GM19193 (cell line): ENCODE measurements around the gene POMP.

Experiments
- POLR2A ChIP-seq: IDR thresholded peaks from 4 replicates; pipeline ENCODE4 v1.6.1; 2011; ENCODE audit not compliant: insufficient read depth, insufficient read length; ENCODE audit errors: extremely low read depth

Gene POMP

DNA sequence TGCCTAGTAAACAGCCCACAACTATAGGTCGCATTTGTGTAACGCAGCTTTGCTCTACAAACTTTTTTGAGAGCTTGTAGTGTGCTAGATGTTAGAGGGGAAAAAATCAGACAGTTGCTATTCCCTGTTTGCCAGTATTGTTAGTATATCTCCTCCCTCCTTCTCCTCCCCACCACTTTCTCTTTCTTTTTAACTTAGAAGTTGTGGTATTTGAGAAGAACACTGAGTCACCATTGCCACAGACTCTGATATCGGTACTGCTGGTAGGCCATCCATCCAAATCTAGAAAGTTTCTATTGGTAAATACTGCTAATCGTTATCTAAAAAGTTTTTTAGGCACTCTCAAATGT, 666 bp downstream of the POMP start:
- no peak for TF ChIP-seq POLR2A

DNA sequence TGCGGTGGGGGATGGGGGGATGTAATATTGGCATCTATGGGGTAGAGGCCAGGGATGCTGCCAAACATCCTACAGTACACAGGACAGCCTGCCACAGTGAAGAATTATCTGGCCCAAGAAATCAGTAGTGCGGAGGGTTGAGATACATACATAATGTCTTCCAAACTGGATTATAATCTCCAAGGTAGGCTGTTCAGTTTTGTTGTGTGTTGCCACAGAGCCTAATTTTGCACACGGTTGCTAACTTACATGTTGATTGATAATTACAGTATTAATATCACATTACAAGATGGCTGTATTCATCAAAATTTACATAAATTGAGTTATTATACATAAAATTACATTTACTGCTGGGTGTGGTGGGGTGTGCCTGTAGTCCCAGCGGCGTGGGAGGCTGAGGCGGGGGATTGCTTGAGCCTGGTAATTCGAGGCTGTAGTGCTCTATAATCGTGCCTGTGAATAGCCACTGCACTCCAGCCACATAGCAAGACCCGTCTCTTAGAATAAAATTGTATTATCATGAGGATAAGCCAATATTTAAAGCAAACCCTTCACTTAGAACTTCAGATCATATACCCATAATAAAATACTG, 8.1 kb downstream of the POMP start:
- TF ChIP-seq POLR2A = no peak

DNA sequence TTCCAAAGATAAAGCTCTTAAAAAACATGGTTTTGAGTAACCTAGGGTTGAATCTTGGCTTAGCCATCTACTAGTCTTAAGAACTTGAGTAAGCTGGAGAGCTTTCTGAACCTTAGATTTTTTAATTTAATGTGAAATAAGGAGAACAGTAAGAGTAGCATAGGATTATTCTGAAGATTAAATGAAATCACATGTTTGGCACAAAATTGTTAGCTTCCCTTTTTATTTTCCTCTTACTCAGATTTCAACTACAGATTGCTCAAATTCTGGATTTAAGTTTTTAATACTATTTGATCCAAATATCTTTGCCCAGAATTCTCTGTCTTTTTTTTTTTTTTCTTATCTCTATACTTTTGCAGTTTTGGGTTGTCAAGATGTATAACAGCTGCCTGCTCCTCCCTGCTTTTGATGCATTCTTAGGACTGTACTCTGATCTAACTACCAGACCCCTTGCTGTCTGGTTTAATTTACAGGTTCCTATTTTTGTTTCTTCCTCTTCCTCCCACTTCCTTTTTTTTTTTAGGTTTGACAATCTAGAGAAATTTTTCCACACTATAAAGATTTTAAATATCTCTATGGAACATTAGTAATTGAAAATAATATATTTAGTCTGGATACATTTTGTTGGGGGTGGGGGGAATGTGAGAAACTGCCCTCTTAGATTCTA, 12.3 kb downstream of the POMP start:
- no peak for TF ChIP-seq POLR2A

DNA sequence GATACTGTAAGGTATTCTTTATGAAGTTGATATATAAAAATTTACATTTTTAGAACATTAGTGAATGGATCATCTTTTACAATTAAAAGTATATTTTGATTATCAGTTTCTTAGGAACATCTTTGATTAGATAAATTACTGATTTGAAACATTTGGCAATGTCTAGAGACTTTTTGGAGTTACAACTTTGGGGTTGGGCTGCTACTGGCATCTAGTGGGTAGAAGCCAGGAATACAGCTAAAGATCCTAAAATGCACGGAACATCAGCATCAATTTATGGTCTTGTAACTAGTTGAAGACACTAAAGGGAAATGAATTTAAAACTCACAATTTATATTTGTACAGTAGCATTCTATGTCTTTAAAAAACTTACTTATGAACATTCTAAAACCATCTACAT, 19.9 kb downstream of the POMP start:
- TF ChIP-seq POLR2A = no peak

DNA sequence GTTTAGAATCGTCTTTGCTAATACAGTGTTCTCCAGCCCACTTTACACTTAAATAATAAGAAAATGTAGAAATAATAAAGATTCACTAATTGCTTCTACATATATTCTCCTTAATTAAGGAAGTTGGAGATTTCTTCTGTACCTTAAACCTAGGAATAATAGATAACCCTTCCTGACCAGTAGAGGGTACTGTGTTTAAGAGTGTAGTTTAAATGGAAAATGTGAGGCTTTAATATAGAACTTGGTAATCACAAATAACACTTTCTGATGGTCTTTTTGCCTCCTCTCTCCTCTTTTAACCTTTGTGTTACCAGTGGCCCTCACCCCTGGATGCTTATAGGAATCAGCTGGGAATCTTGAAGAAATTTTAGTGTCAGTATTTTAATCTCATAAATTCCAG, 20.7 kb downstream of the POMP start:
- no peak for TF ChIP-seq POLR2A

DNA sequence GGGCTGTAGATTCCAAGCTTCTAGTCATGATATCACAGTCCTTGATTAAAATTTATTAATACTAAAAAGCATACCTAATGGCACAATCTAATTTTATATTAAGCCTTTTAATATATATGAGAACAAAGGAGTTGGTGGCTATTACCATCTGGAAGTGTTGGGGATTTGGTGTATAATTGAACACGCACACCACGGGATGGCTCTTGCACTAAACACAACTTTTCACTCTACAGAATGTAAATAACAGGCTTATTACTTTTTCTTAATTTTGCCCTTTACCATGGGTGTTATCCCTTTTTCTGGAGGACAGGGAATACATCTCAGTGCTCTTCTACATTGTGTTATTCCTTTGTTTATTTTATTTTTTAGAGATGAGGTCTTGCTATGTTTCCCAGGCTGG, 21.6 kb downstream of the POMP start:
- no peak for TF ChIP-seq POLR2A

DNA sequence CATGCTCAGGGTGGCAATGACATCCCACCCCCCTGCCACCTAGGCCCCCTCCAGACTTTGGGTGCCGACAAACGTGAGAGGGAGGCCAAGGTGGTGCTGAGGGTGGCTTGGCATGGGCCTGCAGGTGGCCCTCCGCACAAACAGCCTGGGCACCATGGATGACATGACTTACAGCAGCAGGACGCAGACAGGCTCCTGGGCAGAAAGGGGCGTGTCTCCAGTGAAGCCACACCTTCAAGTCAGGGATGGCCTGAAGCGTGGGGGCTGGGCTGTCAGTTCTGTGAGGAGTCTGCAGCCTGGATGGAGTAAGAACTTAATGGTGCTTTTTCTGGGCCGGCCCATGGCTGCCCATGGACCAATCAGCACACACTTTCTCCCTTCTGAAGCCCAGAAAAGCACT, 25.3 kb downstream of the POMP start:
- TF ChIP-seq POLR2A = no peak

DNA sequence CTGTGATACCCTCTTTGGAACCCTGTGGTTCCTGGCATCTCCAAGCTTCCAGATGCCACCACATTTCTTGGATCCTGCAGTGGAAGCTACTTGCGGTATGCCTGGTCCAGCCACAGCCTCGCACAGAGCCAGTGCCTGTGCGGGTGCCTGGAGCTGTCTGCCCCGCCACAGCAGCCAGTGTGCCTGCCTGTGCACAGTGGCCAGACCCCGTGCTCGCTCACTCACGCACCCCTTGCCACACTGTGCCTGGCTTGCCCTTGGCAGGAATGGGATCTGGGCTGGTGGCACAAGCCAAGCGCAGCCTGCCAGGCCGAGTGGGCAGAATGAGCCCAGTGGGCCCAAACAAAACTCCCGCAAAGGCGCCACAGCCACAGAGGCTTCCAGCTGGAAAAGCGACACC, 26.2 kb downstream of the POMP start:
- TF ChIP-seq POLR2A = no peak

DNA sequence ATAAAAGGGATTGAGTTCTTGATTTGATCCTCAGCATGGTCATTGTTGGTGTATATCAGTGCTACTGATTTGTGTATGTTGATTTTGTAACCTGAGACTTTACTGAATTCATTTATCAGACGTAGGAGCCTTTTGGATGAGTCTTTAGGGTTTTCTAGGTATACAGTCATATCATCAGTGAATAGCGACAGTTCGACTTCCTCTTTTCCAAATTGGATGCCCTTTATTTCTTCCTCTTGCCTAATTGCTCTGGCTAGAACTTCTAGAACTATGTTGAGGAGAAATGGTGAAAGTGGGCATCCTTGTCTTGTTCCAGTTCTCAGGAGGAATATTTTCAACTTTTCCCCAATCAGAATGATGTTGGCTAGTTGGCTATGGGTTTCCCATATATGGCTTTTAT, 27.0 kb downstream of the POMP start:
- TF ChIP-seq POLR2A = no peak

DNA sequence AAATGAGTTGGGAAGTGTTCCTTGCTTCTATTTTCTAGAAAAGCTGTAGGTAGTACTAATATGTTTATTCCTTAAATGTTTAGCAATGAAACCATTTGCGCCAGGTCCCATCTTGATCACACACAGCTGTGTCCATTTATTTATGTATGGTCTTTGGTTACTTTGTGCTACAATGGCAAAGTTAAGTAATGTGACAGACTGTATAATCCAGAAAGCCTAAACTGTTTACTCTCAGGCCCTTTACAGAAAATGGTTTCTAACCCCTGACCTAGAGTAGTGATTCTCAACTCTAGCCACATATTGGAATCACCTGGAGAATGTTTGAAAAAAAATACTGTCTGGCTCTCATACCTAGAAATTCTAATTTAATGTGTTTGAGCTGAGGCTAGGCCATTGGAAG, 38.5 kb downstream of the POMP start:
- no peak for TF ChIP-seq POLR2A

DNA sequence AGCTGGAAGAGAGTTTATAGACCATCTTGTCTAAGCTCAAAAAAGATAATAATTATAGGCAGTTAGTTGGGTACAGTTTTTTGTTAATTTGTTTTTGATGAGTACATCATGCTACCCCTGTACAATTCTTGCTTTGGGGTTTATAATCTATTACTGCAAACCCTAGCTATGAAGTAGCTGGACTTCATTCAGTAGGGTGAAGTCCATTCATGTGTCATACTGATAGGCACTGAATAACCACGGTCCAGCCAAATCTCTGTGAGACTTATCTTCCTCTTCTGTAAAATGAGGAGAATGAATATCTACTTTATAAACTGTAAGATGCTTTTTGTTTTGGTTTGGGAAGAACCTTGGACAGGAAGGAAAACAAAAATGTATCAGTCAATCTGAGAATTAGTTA, 40.3 kb downstream of the POMP start:
- no peak for TF ChIP-seq POLR2A

DNA sequence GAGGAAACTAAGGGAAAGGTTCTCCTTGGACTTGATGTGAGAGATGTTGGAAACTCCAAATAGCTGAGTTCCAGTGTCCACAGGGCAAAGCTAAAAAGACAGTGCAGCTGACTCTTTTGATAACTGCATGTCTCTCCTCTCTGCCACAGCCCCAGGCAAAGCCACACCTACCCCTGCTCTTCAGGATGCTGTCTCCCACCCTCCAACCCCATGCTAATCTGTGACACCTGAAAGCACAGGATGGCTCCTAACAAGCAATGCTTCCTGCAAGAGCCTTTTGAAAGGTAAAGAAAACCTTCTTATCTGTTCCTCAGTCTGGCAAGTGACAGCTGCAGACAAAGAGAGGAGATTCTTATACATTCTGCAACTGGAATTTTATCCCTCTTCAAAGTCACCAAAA, 45.4 kb downstream of the POMP start:
- no peak for TF ChIP-seq POLR2A

DNA sequence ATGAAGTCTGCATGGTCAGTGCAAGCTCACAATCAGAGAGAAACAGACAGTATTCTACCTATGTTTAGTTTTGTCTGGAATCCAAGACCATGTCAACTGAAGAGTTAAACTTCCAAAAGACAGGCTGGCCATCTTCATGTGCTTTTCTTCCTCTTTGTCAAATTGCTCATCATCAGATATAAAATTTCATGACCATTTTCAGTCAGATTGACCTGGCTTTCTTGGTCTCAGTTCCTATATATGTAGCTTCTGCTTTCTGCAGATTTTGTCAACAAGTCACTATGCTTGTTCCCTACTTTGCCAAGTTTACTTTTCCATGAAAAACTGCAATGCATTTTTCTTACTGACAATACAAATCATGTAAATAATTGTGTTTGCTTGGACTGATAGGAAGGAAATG, 46.0 kb downstream of the POMP start:
- TF ChIP-seq POLR2A = no peak

DNA sequence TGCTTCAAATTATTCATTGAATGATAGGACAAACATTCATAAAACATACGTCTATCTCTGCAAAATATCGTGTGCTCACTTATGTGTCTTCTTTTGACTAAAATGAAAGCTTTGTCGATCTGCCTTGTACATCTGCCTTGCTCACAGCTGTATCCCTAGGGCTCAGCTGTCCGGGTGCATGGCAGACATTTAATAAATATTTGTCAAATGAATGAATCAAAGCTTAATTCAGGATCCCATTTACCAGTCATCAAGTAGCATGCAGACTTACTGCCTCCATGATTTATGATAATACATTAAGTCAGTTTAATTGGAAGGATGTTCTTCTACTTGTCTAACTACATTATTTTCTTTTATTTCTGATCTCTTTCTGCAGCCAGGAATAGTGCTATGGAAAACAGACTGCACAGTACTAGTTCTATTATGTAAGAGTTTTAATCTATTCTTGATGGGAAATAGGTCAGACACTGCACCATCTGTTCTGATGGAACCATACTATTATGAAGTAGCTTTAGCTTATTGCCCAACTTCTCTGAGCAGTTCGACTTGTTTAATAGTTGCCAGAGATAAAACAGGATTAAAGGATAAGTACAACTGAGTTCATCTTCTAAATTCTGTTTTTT, 46.6 kb downstream of the POMP start:
- no peak for TF ChIP-seq POLR2A

DNA sequence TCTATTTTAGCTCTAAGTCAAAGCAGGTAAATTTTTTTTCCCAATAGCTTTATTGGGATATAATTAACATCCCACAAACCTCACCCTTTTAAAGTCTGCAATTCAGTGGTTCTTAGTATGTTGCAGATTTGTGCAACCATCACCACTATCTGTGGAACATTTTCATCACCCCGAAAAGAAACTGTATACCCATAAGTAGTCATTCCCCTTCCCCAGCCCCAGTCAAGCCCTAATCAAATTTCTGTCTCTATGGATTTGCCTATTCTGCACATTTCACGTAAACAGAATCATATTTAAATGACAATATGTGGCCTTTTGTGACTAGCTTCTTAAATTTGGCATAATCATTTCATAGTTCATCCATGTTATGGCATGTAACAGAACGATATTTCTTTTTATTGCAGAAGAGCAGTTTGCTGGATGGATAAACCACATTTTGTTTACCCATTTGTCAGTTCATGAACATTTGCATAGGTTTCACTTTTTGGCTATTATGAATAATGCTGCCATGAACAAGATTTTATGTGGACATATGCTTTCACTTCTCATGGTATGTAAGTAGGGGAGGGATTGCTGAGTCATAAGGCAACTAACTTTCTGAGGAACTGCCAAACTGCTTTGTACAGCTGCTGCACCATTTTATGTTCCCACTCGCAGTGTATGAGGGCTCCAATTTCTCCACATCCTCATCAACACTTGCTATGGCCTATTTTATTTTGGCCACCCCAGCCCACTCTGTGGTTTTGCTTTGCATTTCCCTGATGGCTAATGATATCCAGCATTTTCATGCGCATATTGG, 48.9 kb downstream of the POMP start:
- TF ChIP-seq POLR2A = no peak

DNA sequence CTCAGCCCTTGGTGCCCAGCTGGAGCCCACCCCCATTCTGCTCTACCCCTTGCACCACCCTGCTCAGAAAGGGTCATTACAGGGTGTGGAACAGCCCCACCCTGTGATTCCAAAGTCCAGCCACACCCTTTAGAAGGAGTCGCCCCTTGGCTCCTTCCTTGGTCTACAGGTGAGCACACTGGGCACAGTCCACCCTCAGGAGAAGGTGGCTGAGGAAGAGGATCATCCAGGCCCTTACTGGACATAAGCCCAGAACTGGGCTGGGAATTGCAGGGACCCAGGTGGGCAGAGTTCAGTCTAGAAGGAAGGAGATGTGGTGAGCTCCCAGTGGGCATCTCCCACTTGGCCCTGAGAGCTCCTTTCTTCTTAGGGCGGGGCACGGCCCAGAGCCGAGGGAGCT, 51.2 kb downstream of the POMP start:
- no peak for TF ChIP-seq POLR2A
